NCI-H2029 (cell line): ENCODE results near the gene TPGS1.

Experiments
- DNase-seq: peaks from one replicate; lab custom pipeline; 2025; lab: John Stamatoyannopoulos, UW

TPGS1 gene

DNA sequence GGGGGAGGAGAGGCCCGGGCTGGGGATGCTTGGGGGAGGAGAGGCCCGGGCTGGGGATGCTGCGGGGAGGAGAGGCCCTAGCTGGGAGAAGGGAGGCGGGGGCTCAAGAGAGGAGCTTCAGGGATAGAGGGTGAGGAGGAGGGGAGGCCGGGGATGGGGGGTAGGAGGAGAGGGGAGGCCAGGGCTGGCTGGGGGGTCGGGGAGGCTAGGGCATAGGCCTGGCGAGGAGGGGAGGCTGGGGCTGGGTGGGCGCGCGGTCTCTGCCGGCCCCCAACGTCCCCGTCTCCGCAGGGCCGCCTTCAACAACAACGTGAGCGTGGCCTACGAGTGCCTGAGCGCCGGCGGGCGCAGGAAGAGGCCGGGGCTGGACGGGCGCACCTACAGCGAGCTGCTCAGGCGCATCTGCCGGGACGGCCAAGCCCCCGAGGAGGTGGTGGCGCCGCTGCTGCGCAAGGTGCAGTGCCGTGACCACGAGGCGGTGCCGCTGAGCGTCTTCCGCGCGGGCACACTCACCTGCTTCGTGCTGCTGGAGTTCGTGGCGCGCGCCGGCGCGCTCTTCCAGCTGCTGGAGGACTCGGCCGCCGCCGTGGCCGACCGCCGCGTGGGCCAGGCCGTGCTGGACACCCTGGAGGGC lies 11.4 kb downstream of the TPGS1 start:
- DNase-seq: no peak

DNA sequence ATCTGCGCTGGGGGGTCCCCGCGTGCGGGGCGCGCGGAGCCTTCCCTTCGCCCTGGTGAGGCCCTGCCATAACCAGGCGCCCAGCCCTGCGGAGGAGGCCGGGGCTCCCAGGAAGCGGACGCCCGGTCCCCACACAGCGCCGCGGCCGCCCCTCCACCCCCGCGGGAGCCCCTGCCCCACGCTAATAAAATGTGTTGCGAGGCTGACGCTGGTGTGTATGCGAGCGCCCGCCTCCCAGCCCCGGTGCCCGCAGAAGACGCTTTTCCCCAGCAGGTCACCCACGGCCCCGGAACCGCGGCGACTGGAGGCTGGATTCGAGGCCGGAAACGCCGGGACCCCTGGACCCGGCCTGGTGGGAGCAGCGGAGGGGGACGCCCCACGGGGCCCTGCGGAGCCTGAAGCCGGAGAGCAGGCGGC lies 12.2 kb downstream of the TPGS1 start:
- DNase-seq: no peak

- DNase-seq: no peak
These were observed 15.4 kb downstream of the TPGS1 start for GRCh38 chr19:522726-523125.

GRCh38 chr19:524062-524674 lies 16.9 kb downstream of the TPGS1 start:
- no peak for DNase-seq

GRCh38 chr19:525029-525428 lies 17.7 kb downstream of the TPGS1 start:
- DNase-seq: no peak

- no peak for DNase-seq
These were observed 18.6 kb downstream of the TPGS1 start for GRCh38 chr19:525857-526419.

DNA sequence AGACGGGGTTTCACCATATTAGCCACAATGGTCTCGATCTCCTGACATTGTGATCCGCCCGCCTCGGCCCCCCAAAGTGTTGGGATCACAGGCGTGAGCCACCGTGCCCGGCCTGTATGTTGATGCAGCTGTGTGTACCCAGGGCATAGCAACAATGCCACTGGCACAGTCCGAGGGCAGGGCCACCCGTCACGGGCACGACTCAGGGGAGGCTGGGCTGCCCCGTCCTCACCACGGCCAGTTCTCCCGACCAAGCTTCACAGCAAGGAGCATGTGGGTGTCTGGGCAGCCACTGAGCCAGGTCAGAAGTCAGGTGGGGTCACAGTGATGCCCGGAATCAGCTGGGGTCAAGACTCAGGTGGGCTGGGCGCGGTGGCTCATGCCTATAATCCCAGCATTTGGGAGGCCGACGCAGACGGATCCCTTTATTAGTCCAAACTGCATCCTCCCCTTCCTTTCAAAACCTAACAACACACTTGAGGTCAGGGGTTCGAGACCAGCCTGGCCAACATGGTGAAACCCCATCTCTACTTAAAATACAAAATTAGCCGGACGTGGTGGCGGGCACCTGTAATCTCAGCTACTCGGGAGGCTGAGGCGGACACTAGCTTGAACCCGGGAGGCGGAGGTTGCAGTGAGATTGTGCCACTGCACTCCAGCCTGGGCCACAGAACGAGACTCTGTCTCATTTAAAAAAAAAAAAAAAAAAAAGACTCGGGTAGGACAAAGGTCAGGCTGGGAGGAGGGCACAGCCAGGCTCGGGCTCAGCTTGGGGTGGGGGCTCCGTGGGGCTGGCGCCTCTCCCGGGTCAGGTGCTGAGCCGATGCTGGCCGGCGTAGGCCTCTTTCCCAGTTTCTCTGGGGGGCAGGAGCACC lies 23.1 kb downstream of the TPGS1 start:
- DNase-seq: no peak

GRCh38 chr19:531009-531752 lies 23.9 kb downstream of the TPGS1 start:
- DNase-seq: peak; percentile 79

DNA sequence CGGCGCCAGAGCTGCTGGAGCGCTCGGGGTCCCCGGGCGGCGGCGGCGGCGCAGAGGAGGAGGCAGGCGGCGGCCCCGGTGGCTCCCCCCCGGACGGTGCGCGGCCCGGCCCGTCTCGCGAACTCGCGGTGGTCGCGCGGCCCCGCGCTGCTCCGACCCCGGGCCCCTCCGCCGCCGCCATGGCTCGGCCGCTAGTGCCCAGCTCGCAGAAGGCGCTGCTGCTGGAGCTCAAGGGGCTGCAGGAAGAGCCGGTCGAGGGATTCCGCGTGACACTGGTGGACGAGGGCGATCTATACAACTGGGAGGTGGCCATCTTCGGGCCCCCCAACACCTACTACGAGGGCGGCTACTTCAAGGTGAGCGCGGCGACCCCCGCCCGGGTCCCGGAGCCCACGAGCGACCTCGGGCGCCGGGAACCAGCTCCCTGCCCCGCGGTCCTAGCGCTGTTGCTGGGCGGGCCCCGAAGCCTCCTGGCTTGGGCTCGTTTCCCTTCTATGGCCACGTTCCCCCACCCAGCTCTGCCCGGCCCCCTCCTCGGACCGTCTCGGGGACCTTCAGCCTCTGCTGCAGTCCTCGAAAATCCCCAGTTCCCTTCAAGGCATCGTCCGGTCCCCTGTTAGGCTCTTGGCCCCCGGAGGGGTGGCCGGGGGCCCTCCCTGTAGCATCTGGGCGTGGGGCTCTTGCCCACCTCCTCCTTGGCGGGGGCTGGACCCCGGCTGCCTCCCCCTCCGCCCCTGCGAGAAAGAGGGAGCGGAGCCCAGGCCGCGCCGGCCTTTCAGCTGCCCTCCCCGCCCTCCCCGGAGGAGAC lies 24.7 kb downstream of the TPGS1 start, which contains the start of gene CDC34:
TSS of gene CDC34 (plus strand) at position 8 of the 808 bp plus-strand sequence. CDS start at position 180, 172 bp downstream.
- DNase-seq: no peak

- DNase-seq: peak; percentile 61
These were observed 25.5 kb downstream of the TPGS1 start for GRCh38 chr19:532561-533363.

DNA sequence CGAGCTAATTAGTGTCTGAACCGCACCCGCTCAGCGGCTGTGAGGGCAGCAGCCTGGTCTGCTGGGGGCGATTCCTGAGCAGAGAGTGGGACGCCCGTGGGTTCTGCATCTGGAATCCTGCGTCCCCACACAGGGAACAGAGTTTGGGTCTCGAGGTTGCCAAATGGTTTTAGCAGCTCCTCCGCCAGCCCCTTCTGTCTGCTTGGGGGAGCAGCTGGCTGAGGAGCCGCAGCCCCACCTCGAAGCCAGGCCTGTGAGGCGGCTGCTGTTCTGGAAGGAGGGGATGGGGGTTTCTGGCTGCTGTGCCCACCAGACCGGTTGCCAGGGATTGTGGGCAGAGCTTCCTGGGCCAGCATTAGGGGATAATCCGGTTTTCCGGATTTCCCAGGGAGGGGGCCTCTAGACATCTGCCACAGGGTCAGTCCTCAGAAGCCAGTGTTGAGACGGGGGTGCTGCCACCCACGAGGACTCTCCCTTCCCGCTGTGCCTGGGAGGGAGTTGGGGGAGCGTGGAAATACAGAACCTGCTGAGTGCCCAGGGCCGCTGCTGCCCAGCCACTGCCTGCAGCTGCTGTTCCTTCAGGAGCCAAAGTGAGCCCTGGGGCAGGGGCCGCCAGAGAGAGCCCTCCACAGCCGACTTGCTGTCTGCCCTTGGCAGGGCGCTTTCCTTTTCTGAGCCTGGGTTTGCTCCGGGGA lies 26.2 kb downstream of the TPGS1 start:
- no peak for DNase-seq

GRCh38 chr19:534088-534487 lies 26.8 kb downstream of the TPGS1 start:
- DNase-seq: no peak

- peak; percentile 41 for DNase-seq
These were observed 27.9 kb downstream of the TPGS1 start for GRCh38 chr19:535017-535835.

GRCh38 chr19:536031-536880 lies 29.0 kb downstream of the TPGS1 start:
- no peak for DNase-seq

DNA sequence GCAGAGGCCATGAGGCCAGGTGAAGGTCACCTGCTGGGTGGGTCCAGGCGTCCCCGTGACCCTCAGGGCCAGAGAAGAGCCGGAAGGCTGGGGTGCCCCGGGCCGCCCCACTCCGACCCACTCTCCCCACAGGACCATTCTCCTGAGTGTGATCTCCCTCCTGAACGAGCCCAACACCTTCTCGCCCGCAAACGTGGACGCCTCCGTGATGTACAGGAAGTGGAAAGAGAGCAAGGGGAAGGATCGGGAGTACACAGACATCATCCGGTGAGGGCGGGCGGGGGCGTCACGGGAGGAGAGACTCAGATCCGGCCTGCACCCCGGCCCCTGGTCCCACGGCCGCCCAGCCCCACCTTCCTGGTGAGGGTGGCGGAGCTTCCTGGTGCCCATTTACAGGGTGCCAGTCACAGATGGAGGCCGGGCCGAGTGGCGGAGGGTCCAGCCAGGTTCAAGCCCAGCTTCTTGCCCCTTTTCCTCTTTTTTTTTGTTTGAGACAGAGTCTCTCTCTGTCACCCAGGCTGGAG lies 29.6 kb downstream of the TPGS1 start:
- no peak for DNase-seq

- no peak for DNase-seq
These were observed 31.5 kb downstream of the TPGS1 start for GRCh38 chr19:538641-539428.
